GM15510 (cell line): ENCODE measurements around the gene PCED1B.

Source experiments
- POLR2A ChIP-seq: IDR thresholded peaks from 3 replicates; pipeline ENCODE4 v1.6.1; 2011; ENCODE audit warnings: borderline replicate concordance; ENCODE audit not compliant: insufficient read length; ENCODE audit errors: extremely low read depth

The PCED1B gene

GRCh38 chr12:47276621-47277309, 197.3 kb downstream of the PCED1B start:
- TF ChIP-seq POLR2A, result no peak

- TF ChIP-seq POLR2A, result no peak
Measured at GRCh38 chr12:47277972-47278448, 198.6 kb downstream of the PCED1B start.

GRCh38 chr12:47280543-47281300, 201.3 kb downstream of the PCED1B start:
- TF ChIP-seq POLR2A, result no peak

- no peak for TF ChIP-seq POLR2A
Measured at GRCh38 chr12:47281667-47282171, 202.3 kb downstream of the PCED1B start.

- TF ChIP-seq POLR2A, result no peak
Measured at GRCh38 chr12:47282206-47282605, 202.8 kb downstream of the PCED1B start.
